ENCODE measurements around the gene ANKMY1.

Gene ANKMY1

DNA sequence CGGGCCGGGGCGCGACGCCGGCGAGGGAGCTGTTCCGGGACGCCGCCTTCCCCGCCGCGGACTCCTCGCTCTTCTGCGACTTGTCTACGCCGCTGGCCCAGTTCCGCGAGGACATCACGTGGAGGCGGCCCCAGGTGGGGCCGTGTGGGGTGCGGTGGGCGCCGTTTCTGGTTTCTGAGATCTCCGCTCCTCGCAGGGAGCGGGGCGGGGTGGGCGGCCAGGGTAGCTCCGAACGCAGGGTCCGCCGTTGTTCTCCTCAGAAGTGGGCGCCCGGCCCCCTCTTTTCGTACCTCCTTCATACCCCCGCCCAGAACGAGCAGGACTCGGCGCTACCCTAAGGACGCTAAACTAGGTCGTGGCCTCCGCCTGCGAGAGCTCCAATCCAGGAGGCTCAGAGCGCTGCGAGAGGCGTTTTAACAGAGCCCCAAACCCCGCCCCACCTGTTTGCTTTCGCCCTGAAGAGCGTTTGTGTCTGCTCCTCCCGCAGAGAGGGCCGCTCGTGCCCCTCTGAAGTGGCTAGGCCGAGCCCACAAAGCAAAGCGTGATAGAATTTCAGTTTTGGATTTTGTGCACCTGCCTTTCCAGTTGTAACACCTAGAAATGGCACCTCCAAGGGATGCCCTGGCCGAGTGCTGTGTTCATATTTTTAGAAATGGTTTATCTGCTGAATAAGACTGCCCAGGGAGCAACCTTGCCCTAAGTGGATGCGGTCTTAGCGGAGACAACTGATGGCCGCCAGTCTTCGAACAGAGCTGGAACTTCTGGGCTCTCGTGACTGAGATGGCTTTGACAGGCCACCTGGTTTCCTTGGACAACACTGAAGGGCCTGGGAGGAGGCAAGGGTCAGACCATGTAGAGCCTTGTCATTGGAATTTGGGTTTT lies 29.4 kb upstream of the ANKMY1 start:
- peak overlapping the region; percentile 97 for H3K4me3 ChIP-seq (ENCODE audit: low read depth, low read length)
- no peaks in the 10 kb centered on the region for H3K9me3 ChIP-seq (ENCODE audit: control insufficient read depth, insufficient read depth, low read depth, low read length)
- peaks cover 13% of the 10 kb centered on the region for H3K4me1 ChIP-seq (ENCODE audit: control insufficient read depth, insufficient read depth, low read length)
- ChIA-PET POLR2A (interaction anchor here (0.6 to 3.3 kb wide), 14 partner anchors 10 to 1050 kb away, joined by 3 to 53 read pairs (median 6); partner anchors contain the start of genes ATG4B and DUSP28), CTCF (interaction anchor here (0.6 to 5.5 kb wide), 9 partner anchors 12 to 251 kb away, joined by 3 to 34 read pairs (median 4); no protein-coding TSS in a partner anchor)
- peaks cover 0 to 44% of the 10 kb centered on the region in 2 experiments; a peak in 1 of 3 replicates for H3K36me3 ChIP-seq (ENCODE audit: control insufficient read depth in 2 of 2, insufficient read depth in 1 of 2, low read length in 2 of 2)
- peak overlapping the region; percentile 47 for H3K27ac ChIP-seq (ENCODE audit: extremely low read depth, low read depth, low read length)
- TF ChIP-seq, protein P1, sequence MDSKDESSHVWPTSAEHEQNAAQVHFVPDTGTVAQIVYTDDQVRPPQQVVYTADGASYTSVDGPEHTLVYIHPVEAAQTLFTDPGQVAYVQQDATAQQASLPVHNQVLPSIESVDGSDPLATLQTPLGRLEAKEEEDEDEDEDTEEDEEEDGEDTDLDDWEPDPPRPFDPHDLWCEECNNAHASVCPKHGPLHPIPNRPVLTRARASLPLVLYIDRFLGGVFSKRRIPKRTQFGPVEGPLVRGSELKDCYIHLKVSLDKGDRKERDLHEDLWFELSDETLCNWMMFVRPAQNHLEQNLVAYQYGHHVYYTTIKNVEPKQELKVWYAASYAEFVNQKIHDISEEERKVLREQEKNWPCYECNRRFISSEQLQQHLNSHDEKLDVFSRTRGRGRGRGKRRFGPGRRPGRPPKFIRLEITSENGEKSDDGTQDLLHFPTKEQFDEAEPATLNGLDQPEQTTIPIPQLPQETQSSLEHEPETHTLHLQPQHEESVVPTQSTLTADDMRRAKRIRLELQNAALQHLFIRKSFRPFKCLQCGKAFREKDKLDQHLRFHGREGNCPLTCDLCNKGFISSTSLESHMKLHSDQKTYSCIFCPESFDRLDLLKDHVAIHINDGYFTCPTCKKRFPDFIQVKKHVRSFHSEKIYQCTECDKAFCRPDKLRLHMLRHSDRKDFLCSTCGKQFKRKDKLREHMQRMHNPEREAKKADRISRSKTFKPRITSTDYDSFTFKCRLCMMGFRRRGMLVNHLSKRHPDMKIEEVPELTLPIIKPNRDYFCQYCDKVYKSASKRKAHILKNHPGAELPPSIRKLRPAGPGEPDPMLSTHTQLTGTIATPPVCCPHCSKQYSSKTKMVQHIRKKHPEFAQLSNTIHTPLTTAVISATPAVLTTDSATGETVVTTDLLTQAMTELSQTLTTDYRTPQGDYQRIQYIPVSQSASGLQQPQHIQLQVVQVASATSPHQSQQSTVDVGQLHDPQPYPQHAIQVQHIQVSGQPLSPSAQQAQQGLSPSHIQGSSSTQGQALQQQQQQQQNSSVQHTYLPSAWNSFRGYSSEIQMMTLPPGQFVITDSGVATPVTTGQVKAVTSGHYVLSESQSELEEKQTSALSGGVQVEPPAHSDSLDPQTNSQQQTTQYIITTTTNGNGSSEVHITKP (tag by site-specific recombination; IDR thresholded peaks at IDR 0.05) = 0 out of 2 replicates have a peak, but pooled peaks have one; percentile 11
- TF ChIP-seq MZF1 (tag by site-specific recombination; IDR thresholded peaks at IDR 0.05; ENCODE audit: borderline replicate concordance) (no peak), ZNF423 (tag by site-specific recombination; IDR thresholded peaks at IDR 0.05) (no peak), ZIC2 (tag by site-specific recombination; IDR thresholded peaks at IDR 0.05) (no peak; the same call in 1 of the 2 replicates), ZNF785 (tag by site-specific recombination; IDR thresholded peaks at IDR 0.05) (no peak), ZBTB48 (tag by site-specific recombination; IDR thresholded peaks at IDR 0.05) (no peak), KLF7 (tag by site-specific recombination; IDR thresholded peaks at IDR 0.05; ENCODE audit: borderline replicate concordance) (0 out of 2 replicates have a peak, but pooled peaks have one; percentile 57), ZNF394 (tag by site-specific recombination; IDR thresholded peaks at IDR 0.05; ENCODE audit: borderline replicate concordance) (no peak), ZNF560 (tag by site-specific recombination; IDR thresholded peaks at IDR 0.05; ENCODE audit: borderline replicate concordance) (no peak), ZNF48 (tag by site-specific recombination; IDR thresholded peaks at IDR 0.05) (no peak), ZNF596 (tag by site-specific recombination; IDR thresholded peaks at IDR 0.05) (no peak)
- TF ChIP-seq, protein P2, sequence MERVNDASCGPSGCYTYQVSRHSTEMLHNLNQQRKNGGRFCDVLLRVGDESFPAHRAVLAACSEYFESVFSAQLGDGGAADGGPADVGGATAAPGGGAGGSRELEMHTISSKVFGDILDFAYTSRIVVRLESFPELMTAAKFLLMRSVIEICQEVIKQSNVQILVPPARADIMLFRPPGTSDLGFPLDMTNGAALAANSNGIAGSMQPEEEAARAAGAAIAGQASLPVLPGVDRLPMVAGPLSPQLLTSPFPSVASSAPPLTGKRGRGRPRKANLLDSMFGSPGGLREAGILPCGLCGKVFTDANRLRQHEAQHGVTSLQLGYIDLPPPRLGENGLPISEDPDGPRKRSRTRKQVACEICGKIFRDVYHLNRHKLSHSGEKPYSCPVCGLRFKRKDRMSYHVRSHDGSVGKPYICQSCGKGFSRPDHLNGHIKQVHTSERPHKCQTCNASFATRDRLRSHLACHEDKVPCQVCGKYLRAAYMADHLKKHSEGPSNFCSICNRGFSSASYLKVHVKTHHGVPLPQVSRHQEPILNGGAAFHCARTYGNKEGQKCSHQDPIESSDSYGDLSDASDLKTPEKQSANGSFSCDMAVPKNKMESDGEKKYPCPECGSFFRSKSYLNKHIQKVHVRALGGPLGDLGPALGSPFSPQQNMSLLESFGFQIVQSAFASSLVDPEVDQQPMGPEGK (tag by site-specific recombination; IDR thresholded peaks at IDR 0.05) = 0 out of 2 replicates have a peak, but pooled peaks have one; percentile 22
- TF ChIP-seq, protein P3, sequence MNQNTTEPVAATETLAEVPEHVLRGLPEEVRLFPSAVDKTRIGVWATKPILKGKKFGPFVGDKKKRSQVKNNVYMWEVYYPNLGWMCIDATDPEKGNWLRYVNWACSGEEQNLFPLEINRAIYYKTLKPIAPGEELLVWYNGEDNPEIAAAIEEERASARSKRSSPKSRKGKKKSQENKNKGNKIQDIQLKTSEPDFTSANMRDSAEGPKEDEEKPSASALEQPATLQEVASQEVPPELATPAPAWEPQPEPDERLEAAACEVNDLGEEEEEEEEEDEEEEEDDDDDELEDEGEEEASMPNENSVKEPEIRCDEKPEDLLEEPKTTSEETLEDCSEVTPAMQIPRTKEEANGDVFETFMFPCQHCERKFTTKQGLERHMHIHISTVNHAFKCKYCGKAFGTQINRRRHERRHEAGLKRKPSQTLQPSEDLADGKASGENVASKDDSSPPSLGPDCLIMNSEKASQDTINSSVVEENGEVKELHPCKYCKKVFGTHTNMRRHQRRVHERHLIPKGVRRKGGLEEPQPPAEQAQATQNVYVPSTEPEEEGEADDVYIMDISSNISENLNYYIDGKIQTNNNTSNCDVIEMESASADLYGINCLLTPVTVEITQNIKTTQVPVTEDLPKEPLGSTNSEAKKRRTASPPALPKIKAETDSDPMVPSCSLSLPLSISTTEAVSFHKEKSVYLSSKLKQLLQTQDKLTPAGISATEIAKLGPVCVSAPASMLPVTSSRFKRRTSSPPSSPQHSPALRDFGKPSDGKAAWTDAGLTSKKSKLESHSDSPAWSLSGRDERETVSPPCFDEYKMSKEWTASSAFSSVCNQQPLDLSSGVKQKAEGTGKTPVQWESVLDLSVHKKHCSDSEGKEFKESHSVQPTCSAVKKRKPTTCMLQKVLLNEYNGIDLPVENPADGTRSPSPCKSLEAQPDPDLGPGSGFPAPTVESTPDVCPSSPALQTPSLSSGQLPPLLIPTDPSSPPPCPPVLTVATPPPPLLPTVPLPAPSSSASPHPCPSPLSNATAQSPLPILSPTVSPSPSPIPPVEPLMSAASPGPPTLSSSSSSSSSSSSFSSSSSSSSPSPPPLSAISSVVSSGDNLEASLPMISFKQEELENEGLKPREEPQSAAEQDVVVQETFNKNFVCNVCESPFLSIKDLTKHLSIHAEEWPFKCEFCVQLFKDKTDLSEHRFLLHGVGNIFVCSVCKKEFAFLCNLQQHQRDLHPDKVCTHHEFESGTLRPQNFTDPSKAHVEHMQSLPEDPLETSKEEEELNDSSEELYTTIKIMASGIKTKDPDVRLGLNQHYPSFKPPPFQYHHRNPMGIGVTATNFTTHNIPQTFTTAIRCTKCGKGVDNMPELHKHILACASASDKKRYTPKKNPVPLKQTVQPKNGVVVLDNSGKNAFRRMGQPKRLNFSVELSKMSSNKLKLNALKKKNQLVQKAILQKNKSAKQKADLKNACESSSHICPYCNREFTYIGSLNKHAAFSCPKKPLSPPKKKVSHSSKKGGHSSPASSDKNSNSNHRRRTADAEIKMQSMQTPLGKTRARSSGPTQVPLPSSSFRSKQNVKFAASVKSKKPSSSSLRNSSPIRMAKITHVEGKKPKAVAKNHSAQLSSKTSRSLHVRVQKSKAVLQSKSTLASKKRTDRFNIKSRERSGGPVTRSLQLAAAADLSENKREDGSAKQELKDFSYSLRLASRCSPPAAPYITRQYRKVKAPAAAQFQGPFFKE (tag by site-specific recombination; IDR thresholded peaks at IDR 0.05; ENCODE audit: borderline replicate concordance) = no peak
- TF ChIP-seq, protein P4, sequence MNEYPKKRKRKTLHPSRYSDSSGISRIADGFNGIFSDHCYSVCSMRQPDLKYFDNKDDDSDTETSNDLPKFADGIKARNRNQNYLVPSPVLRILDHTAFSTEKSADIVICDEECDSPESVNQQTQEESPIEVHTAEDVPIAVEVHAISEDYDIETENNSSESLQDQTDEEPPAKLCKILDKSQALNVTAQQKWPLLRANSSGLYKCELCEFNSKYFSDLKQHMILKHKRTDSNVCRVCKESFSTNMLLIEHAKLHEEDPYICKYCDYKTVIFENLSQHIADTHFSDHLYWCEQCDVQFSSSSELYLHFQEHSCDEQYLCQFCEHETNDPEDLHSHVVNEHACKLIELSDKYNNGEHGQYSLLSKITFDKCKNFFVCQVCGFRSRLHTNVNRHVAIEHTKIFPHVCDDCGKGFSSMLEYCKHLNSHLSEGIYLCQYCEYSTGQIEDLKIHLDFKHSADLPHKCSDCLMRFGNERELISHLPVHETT (tag by site-specific recombination; IDR thresholded peaks at IDR 0.05) = 0 out of 2 replicates have a peak, but pooled peaks have one; percentile 29
- TF ChIP-seq, protein P5, sequence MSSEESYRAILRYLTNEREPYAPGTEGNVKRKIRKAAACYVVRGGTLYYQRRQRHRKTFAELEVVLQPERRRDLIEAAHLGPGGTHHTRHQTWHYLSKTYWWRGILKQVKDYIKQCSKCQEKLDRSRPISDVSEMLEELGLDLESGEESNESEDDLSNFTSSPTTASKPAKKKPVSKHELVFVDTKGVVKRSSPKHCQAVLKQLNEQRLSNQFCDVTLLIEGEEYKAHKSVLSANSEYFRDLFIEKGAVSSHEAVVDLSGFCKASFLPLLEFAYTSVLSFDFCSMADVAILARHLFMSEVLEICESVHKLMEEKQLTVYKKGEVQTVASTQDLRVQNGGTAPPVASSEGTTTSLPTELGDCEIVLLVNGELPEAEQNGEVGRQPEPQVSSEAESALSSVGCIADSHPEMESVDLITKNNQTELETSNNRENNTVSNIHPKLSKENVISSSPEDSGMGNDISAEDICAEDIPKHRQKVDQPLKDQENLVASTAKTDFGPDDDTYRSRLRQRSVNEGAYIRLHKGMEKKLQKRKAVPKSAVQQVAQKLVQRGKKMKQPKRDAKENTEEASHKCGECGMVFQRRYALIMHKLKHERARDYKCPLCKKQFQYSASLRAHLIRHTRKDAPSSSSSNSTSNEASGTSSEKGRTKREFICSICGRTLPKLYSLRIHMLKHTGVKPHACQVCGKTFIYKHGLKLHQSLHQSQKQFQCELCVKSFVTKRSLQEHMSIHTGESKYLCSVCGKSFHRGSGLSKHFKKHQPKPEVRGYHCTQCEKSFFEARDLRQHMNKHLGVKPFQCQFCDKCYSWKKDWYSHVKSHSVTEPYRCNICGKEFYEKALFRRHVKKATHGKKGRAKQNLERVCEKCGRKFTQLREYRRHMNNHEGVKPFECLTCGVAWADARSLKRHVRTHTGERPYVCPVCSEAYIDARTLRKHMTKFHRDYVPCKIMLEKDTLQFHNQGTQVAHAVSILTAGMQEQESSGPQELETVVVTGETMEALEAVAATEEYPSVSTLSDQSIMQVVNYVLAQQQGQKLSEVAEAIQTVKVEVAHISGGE (tag by site-specific recombination; conservative IDR thresholded peaks at IDR 0.05; ENCODE audit: low read depth) = no peak

Measured in HEK293 (cell line).